Esophagus squamous epithelium (tissue), 5 donors: ENCODE measurements around the gene BCL2A1. TPM values are rescaled to one million over a fixed set of nuclear protein-coding genes. Genes with fewer than 3 reads are reported as not detected.
A peak's percentile ranks its signal among the peaks of the same experiment; 100 is the strongest.
"Not testable (repeated sequence)": the region's sequence is repeated elsewhere in the genome, so short reads cannot be mapped to it uniquely, and the experiment has no call there.

Source experiments
- DNase-seq: peaks from one replicate; lab custom pipeline; 2025; lab: John Stamatoyannopoulos, UW
- H3K27ac ChIP-seq, 4 donors: fragments of 200-600 bp; sonication (generic); one replicate each; pipeline ENCODE4 v1.5.1; 2016 to 2019; ENCODE audit warnings: mild to moderate bottlenecking in 1 of 4
- H3K27me3 ChIP-seq, 4 donors: fragments of 200-600 bp; sonication (generic); 1 replicate in 3 of 4; 2 replicates in 1 of 4; pipeline versions ENCODE4 v1.5.1 to v1.6.0; 2017 to 2021; ENCODE audit warnings: antibody characterized with exemption in 1 of 4
- H3K36me3 ChIP-seq, 3 donors: fragments of 200-600 bp; sonication (generic); one replicate each; pipeline ENCODE4 v1.5.1; 2016 to 2019
- H3K4me1 ChIP-seq, 3 donors: fragments of 200-600 bp; sonication (generic); one replicate each; pipeline ENCODE4 v1.5.1; 2017 to 2019
- H3K4me3 ChIP-seq, 4 donors: fragments of 200-600 bp; sonication (generic); 1 replicate in 3 of 4; 2 replicates in 1 of 4; pipeline ENCODE4 v1.5.1; 2016 to 2019; ENCODE audit warnings: mild to moderate bottlenecking in 2 of 4, moderate library complexity in 1 of 4
- H3K9me3 ChIP-seq, 3 donors: fragments of 200-600 bp; sonication (generic); one replicate each; pipeline ENCODE4 v1.5.1; 2016 to 2019
- CTCF ChIP-seq, 6 experiments: fragments of 450-650 bp in 4 of 6; fragments of 200-600 bp in 2 of 6; sonication (generic) in 2 of 6; IDR thresholded peaks; one replicate each; pipeline ENCODE4 v1.5.1; 2016 to 2019; ENCODE audit warnings: antibody characterized with exemption in 6 of 6, mild to moderate bottlenecking in 4 of 6, moderate library complexity in 4 of 6
- POLR2A ChIP-seq, 4 donors: fragments of 450-650 bp; IDR thresholded peaks; one replicate each; pipeline ENCODE4 v1.6.1; 2017; ENCODE audit warnings: antibody characterized with exemption in 4 of 4, mild to moderate bottlenecking in 4 of 4, moderate library complexity in 3 of 4
- WGBS, 2 donors: methylation state at CpG; one replicate each; pipeline ENCODE4 v1.1.5; 2018; 5-methylcytosine and 5-hydroxymethylcytosine counted together
- intact Hi-C: fragments of 100-400 bp; cut with DNase I; formaldehyde crosslinking; loops from one replicate; pipeline ENCODE4 v1.15.0; 2022
- total RNA-seq, 4 donors: library from RNA; depleted of rRNA; stranded (reverse); fragments of >200 nt; gene quantifications; one replicate each; pipeline ENCODE4 v1.1.0, GENCODE V29; 2016
- donor health status: DM: yes; HTN: yes; CAD: no.

BCL2A1 gene
- 1 to 10 TPM in 2 of 4 donors, under 1 TPM in 1, not detected in 1; 0.45 to 2.7 (median 1.2) TPM for total RNA-seq

- Histone ChIP-seq H3K36me3 (no peaks in the 10 kb centered on the region), H3K27me3 (no peaks in the 10 kb centered on the region), H3K4me3 (peak within 1 kb of the TSS in 2 of 4 donors; percentile 10 to 45), H3K9me3 (no peaks in the 10 kb centered on the region), H3K27ac (peak within 1 kb of the TSS in 2 of 4 donors; percentile 27 to 59), H3K4me1 (peaks cover 0 to 3% (median 0%) of the 10 kb centered on the region in 3 donors)
- intact Hi-C loops: no loop called here
- WGBS, 2 donors: 40 to 51% methylated on average over 11 of the region's 11 CpGs
- DNase-seq: peak; percentile 9
- TF ChIP-seq POLR2A (IDR thresholded peaks at IDR 0.05) (peak in 1 of 4 donors; percentile 53), CTCF (IDR thresholded peaks at IDR 0.05) (no peak)
These were observed at the start of gene BCL2A1 for GRCh38 chr15:79970624-79971434. Gene BCL2A1, minus strand, starts transcription at chr15:79971196. Its CDS starts 77 bp downstream, at chr15:79971119.

GRCh38 chr15:80020731-80021130 is 49.7 kb upstream of the BCL2A1 start:
- Histone ChIP-seq H3K27me3 (no peaks in the 10 kb centered on the region), H3K4me3 (no peak overlapping the region), H3K27ac (no peak overlapping the region), H3K9me3 (no peaks in the 10 kb centered on the region), H3K4me1 (no peaks in the 10 kb centered on the region), H3K36me3 (no peaks in the 10 kb centered on the region)
- no peak for DNase-seq
- 76 to 82% methylated on average over 3 of the region's 3 CpGs for WGBS, 2 donors
- intact Hi-C loops: no loop called here
- TF ChIP-seq CTCF (IDR thresholded peaks at IDR 0.05): no peak
- no peak for TF ChIP-seq POLR2A (IDR thresholded peaks at IDR 0.05)

GRCh38 chr15:80020149-80020548 is 49.2 kb upstream of the BCL2A1 start:
- intact Hi-C loops, H3K27me3 ChIP-seq, H3K27ac ChIP-seq, H3K4me1 ChIP-seq, DNase-seq, H3K9me3 ChIP-seq, H3K4me3 ChIP-seq, H3K36me3 ChIP-seq: not testable (repeated sequence)
- WGBS, 2 donors: 81 to 88% methylated on average over 6 of the region's 6 CpGs

GRCh38 chr15:80019168-80019745 is 48.3 kb upstream of the BCL2A1 start:
- no peak overlapping the region for H3K27ac ChIP-seq
- no peak overlapping the region for H3K4me3 ChIP-seq
- intact Hi-C loops: no loop called here
- H3K9me3 ChIP-seq: no peaks in the 10 kb centered on the region
- TF ChIP-seq CTCF (IDR thresholded peaks at IDR 0.05) (no peak), POLR2A (IDR thresholded peaks at IDR 0.05) (no peak)
- H3K36me3 ChIP-seq: no peaks in the 10 kb centered on the region
- no peak for DNase-seq
- no peaks in the 10 kb centered on the region for H3K4me1 ChIP-seq
- WGBS, 2 donors: 89 to 98% methylated on average over 8 of the region's 8 CpGs
- H3K27me3 ChIP-seq: no peaks in the 10 kb centered on the region

- H3K27ac ChIP-seq, intact Hi-C loops, H3K27me3 ChIP-seq, H3K9me3 ChIP-seq, H3K4me1 ChIP-seq, H3K36me3 ChIP-seq, DNase-seq, H3K4me3 ChIP-seq: not testable (repeated sequence)
- WGBS, 2 donors: 76 to 78% methylated on average over 7 of the region's 8 CpGs
These were observed 46.1 kb upstream of the BCL2A1 start for GRCh38 chr15:80017139-80017538.

GRCh38 chr15:80016506-80016905 is 45.5 kb upstream of the BCL2A1 start:
- H3K4me3 ChIP-seq, H3K4me1 ChIP-seq, H3K9me3 ChIP-seq, DNase-seq, H3K27ac ChIP-seq, intact Hi-C loops, H3K36me3 ChIP-seq, H3K27me3 ChIP-seq: not testable (repeated sequence)
- no CpG with 5 or more reads among the region's 27 CpGs for WGBS, 2 donors
